Esophagus squamous epithelium (tissue), 4 donors: ENCODE measurements around the gene PTPRCAP.

Experiments
- CTCF ChIP-seq, 6 experiments: fragments of 450-650 bp in 4 of 6; fragments of 200-600 bp in 2 of 6; sonication (generic) in 2 of 6; IDR thresholded peaks; one replicate each; pipeline ENCODE4 v1.5.1; 2016 to 2019; ENCODE audit warnings: antibody characterized with exemption in 6 of 6, mild to moderate bottlenecking in 4 of 6, moderate library complexity in 4 of 6
- POLR2A ChIP-seq, 4 donors: fragments of 450-650 bp; IDR thresholded peaks; one replicate each; pipeline ENCODE4 v1.6.1; 2017; ENCODE audit warnings: antibody characterized with exemption in 4 of 4, mild to moderate bottlenecking in 4 of 4, moderate library complexity in 3 of 4

GRCh38 chr11:67437082-67437808 lies at the start of gene PTPRCAP:
- TF ChIP-seq CTCF (IDR thresholded peaks at IDR 0.05) (no peak), POLR2A (IDR thresholded peaks at IDR 0.05) (peak in 1 of 4 donors; percentile 21)
